AML-193 (cell line): ENCODE measurements around the gene ACSM6.

Experiments used
- DNase-seq, 2 experiments: peaks; one replicate each; lab custom pipeline; 2025; lab: John Stamatoyannopoulos, UW

The ACSM6 gene

GRCh38 chr10:95268438-95268837 is 74.4 kb downstream of the ACSM6 start:
- DNase-seq, result no peak

GRCh38 chr10:95273393-95274312 is 79.6 kb downstream of the ACSM6 start:
- DNase-seq, result no peak

GRCh38 chr10:95275726-95276366 is 81.8 kb downstream of the ACSM6 start:
- no peak for DNase-seq

- no peak for DNase-seq
Observed at GRCh38 chr10:95276367-95277200, 82.5 kb downstream of the ACSM6 start.

- no peak for DNase-seq
Observed at GRCh38 chr10:95277201-95277570, 83.1 kb downstream of the ACSM6 start.

- no peak for DNase-seq
Observed at GRCh38 chr10:95277614-95278013, 83.6 kb downstream of the ACSM6 start.
